GM10248 (cell line): ENCODE measurements around the gene WDR4.
"Not testable (repeated sequence)": the region's sequence is repeated elsewhere in the genome, so short reads cannot be mapped to it uniquely, and the experiment has no call there.

Experiments used
- CTCF ChIA-PET: fragments of 300-600 bp; sonication (Branson Sonifier 250); formaldehyde crosslinking; extraction: SDS; loops from one replicate; lab custom pipeline; 2021; ENCODE audit warnings: antibody characterized with exemption; lab: Yijun Ruan, JAX
- POLR2A ChIA-PET: fragments of 350-650 bp; sonication (Branson Sonifier 250); formaldehyde crosslinking; extraction: SDS; loops from one replicate; lab custom pipeline; 2020; ENCODE audit warnings: antibody characterized with exemption; lab: Yijun Ruan, JAX
- DNase-seq: peaks from one replicate; pipeline ENCODE4 v3.0.0; 2012; ENCODE audit errors: extremely low spot score
- CTCF ChIP-seq: IDR thresholded peaks from 2 replicates; pipeline ENCODE4 v1.5.1; 2012; ENCODE audit warnings: mild to moderate bottlenecking, low read depth; ENCODE audit errors: extremely low read depth, missing control alignments, control extremely low read depth

The WDR4 gene

GRCh38 chr21:42811960-42812359, 67.4 kb downstream of the WDR4 start:
- no peak for DNase-seq
- ChIA-PET POLR2A (no interaction called here), CTCF (no interaction called here)
- no peak for TF ChIP-seq CTCF

- CTCF ChIA-PET: no interaction called here
- POLR2A ChIA-PET: no interaction called here
- no peak for TF ChIP-seq CTCF
- DNase-seq: no peak
Observed at GRCh38 chr21:42809577-42810475, 69.5 kb downstream of the WDR4 start.

GRCh38 chr21:42809171-42809570, 70.2 kb downstream of the WDR4 start:
- ChIA-PET POLR2A (no interaction called here), CTCF (no interaction called here)
- TF ChIP-seq CTCF: no peak
- no peak for DNase-seq

- CTCF ChIA-PET: no interaction called here
- POLR2A ChIA-PET: no interaction called here
- DNase-seq: no peak
- no peak for TF ChIP-seq CTCF
Observed at GRCh38 chr21:42807938-42808613, 71.3 kb downstream of the WDR4 start.

GRCh38 chr21:42807293-42807895, 71.9 kb downstream of the WDR4 start:
- CTCF ChIA-PET, POLR2A ChIA-PET, DNase-seq: not testable (repeated sequence)

- POLR2A ChIA-PET: no interaction called here
- TF ChIP-seq CTCF: no peak
- CTCF ChIA-PET: no interaction called here
Observed at GRCh38 chr21:42806509-42807140, 72.7 kb downstream of the WDR4 start.

GRCh38 chr21:42801616-42802015, 77.7 kb downstream of the WDR4 start:
- POLR2A ChIA-PET, CTCF ChIA-PET, DNase-seq: not testable (repeated sequence)

More at GRCh38 chr21:42806509-42807140, 72.7 kb downstream of the WDR4 start:
- no peak for DNase-seq
